Measurements from ENCODE around the gene HNF1B.

DNA sequence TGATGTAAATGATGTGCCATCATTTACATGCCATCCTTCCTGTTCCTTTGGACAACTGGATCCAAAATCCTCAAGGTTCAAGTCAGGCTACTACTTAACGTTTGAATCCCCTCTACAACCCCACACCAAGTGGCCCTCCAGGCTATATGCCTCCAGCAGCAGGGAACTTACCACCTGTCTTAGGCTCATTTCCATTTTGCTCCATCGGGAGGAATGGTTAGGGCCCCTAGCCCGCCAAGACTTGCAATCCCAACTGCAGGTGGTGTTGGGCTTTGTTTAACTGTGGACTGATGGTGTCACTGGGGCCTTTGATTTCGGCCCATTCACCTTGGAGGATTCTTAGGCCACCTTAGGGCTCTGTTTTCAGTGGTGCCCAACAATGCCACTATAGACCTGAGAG, 9.7 kb downstream of the HNF1B start:
- TF ChIP-seq, protein P1, sequence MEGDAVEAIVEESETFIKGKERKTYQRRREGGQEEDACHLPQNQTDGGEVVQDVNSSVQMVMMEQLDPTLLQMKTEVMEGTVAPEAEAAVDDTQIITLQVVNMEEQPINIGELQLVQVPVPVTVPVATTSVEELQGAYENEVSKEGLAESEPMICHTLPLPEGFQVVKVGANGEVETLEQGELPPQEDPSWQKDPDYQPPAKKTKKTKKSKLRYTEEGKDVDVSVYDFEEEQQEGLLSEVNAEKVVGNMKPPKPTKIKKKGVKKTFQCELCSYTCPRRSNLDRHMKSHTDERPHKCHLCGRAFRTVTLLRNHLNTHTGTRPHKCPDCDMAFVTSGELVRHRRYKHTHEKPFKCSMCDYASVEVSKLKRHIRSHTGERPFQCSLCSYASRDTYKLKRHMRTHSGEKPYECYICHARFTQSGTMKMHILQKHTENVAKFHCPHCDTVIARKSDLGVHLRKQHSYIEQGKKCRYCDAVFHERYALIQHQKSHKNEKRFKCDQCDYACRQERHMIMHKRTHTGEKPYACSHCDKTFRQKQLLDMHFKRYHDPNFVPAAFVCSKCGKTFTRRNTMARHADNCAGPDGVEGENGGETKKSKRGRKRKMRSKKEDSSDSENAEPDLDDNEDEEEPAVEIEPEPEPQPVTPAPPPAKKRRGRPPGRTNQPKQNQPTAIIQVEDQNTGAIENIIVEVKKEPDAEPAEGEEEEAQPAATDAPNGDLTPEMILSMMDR (IDR thresholded peaks at IDR 0.05): no peak
- TF ChIP-seq POLR2A (IDR thresholded peaks at IDR 0.05): no peak
